Lower leg skin (tissue), 4 donors: ENCODE results near the gene CNBP. TPM values are rescaled to one million over a fixed set of nuclear protein-coding genes. Genes with fewer than 3 reads are reported as not detected.

Source experiments
- DNase-seq, 2 donors: peaks; one replicate each; pipeline ENCODE4 v3.0.0-alpha.2; 2019; ENCODE audit warnings: low spot score in 2 of 2
- H3K4me3 ChIP-seq: fragments of 200-600 bp; sonication (generic); 2 replicates; pipeline ENCODE4 v1.5.1; 2017; ENCODE audit warnings: mild to moderate bottlenecking, low read depth; ENCODE audit not compliant: poor library complexity, severe bottlenecking
- CTCF ChIP-seq, 3 donors: fragments of 450-650 bp; IDR thresholded peaks; one replicate each; pipeline ENCODE4 v1.5.1; 2016; ENCODE audit warnings: antibody characterized with exemption in 3 of 3, mild to moderate bottlenecking in 3 of 3, moderate library complexity in 2 of 3
- POLR2A ChIP-seq, 2 donors: fragments of 450-650 bp; IDR thresholded peaks; one replicate each; pipeline ENCODE4 v1.6.1; 2016 to 2017; ENCODE audit warnings: antibody characterized with exemption in 2 of 2, mild to moderate bottlenecking in 1 of 2, moderate library complexity in 1 of 2
- WGBS, 2 donors: methylation state at CpG; one replicate each; pipeline ENCODE4 v1.1.5; 2018; 5-methylcytosine and 5-hydroxymethylcytosine counted together
- intact Hi-C: fragments of 100-400 bp; cut with DNase I; formaldehyde crosslinking; loops from one replicate; pipeline ENCODE4 v1.15.0; 2023; ENCODE audit warnings: low total_unique reads
- total RNA-seq, 4 donors: library from RNA; depleted of rRNA; stranded (reverse); fragments of >200 nt; gene quantifications; one replicate each; pipeline ENCODE4 v1.1.0, GENCODE V29; 2016

Gene CNBP
- total RNA-seq, 4 donors from 2014 or later: 425 to 625 (median 493) TPM

DNA sequence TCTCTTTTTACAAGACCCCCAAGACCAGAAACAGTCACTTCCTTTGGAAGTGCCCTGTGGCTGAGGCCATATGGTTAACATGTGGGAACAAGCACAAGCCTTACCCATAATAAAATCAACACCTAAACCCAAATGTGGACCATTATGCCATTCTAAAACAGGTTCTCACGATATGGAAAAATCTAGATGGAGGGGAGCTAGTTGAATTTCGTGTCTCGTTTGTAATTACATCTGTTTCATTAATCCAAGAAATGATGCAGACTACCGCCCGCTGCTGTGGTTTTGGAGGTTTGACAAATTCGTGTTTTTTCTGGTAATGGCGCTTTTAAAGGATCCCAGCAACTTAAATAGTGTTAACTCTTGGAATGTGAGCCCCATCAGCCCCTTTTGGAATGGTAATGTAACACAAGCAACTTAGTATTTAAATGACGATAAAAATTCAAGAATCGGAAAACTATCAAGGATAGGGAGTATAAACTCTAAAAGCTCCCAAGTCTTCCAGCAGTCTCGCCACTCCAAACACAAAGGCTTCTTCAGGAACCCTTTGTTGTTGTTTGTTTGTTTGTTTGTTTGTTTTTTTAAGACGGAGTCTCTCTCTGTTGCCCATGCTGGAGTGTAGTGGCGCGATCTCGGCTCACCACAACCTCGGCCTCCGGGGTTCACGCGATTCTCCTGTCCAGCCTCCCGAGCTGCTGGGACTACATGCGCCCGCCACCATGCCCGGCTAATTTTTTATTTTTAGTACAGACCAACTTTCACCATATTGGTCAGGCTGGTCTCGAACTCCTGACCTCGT, 1.1 kb downstream of the CNBP start:
- no peak for DNase-seq
- peak overlapping the region; percentile 98 for H3K4me3 ChIP-seq
- 0% methylated on average over 24 of the region's 24 CpGs for WGBS, 2 donors
- TF ChIP-seq CTCF (IDR thresholded peaks at IDR 0.05): no peak
- no peak for TF ChIP-seq POLR2A (IDR thresholded peaks at IDR 0.05)
- intact Hi-C loops: no loop called here

GRCh38 chr3:129181819-129182218, 1.9 kb downstream of the CNBP start:
- no peak overlapping the region for H3K4me3 ChIP-seq
- WGBS, 2 donors: 6 to 8% methylated on average over 3 of the region's 3 CpGs
- no peak for DNase-seq

GRCh38 chr3:129180461-129180860, 3.2 kb downstream of the CNBP start:
- intact Hi-C loops: no loop called here
- no peak for DNase-seq
- TF ChIP-seq POLR2A (IDR thresholded peaks at IDR 0.05) (no peak), CTCF (IDR thresholded peaks at IDR 0.05) (no peak)
- WGBS, 2 donors: 26 to 37% methylated on average over 1 of the region's 1 CpG
- no peak overlapping the region for H3K4me3 ChIP-seq

More at GRCh38 chr3:129181819-129182218, 1.9 kb downstream of the CNBP start:
- TF ChIP-seq CTCF (IDR thresholded peaks at IDR 0.05): no peak
- no peak for TF ChIP-seq POLR2A (IDR thresholded peaks at IDR 0.05)
- intact Hi-C loops: no loop called here

DNA sequence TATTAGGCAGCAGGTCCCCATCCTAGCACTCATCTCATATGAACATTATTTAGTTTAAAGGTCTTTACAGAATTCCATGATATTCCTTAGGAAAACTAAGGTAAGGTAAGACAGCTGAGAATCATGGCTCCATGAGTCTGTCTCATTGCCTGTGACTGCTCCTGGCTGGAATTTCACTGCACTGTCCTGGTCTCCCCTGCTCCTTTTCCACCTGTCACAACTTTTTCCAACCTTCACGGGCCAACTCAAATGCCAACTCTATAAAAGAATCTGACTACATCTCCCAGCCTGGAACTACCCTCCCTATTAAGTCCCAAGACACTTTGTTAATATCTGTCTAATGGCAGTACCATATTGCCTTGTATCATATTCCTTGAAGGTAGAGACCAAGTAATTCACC, 7.6 kb downstream of the CNBP start:
- H3K4me3 ChIP-seq: no peak overlapping the region

DNA sequence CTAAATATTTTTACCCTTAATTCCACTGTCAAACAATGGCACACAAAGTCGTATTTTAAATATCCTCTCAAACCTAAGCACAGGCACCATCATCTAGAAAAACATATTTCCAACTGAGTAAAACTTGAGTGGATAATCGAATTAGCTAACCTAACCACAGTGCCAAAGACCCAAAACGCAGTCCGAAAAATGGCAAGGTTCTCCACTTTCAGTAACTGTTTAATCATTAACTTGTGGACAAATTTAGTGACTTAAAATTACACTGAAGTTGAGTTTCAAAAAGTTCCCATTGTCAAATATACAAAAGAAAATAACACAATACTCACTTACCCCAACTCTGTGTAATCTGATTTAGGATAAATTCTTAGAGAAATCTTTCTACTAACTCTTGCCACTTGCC, 10.0 kb downstream of the CNBP start:
- 52 to 54% methylated on average over 4 of the region's 4 CpGs for WGBS, 2 donors
- no peak for TF ChIP-seq CTCF (IDR thresholded peaks at IDR 0.05)
- no peak for TF ChIP-seq POLR2A (IDR thresholded peaks at IDR 0.05)
- DNase-seq: no peak
- intact Hi-C loops: no loop called here
- H3K4me3 ChIP-seq: no peak overlapping the region

More for the DNA sequence above, 7.6 kb downstream of the CNBP start:
- intact Hi-C loops: no loop called here
- TF ChIP-seq POLR2A (IDR thresholded peaks at IDR 0.05) (no peak), CTCF (IDR thresholded peaks at IDR 0.05) (no peak)
- DNase-seq: no peak
- 54 to 63% methylated on average over 1 of the region's 1 CpG for WGBS, 2 donors

GRCh38 chr3:129173206-129173605, 10.5 kb downstream of the CNBP start:
- TF ChIP-seq CTCF (IDR thresholded peaks at IDR 0.05): no peak
- no peak for TF ChIP-seq POLR2A (IDR thresholded peaks at IDR 0.05)
- H3K4me3 ChIP-seq: no peak overlapping the region
- no peak for DNase-seq
- intact Hi-C loops: no loop called here
- WGBS, 2 donors: 48% methylated on average over 2 of the region's 2 CpGs
